BE2C (cell line): ENCODE results near the gene CDH11.

Source experiments
- DNase-seq: peaks from one replicate; pipeline ENCODE4 v3.0.0-alpha.2; 2020
- H3K27me3 ChIP-seq: fragments of 250-450 bp; sonication (Bioruptor Pico); 2 replicates; pipeline ENCODE4 v1.5.1; 2020; ENCODE audit warnings: mild to moderate bottlenecking
- H3K36me3 ChIP-seq: fragments of 250-450 bp; sonication (Bioruptor Pico); 2 replicates; pipeline ENCODE4 v1.5.1; 2020; ENCODE audit warnings: mild to moderate bottlenecking
- H3K4me1 ChIP-seq: fragments of 250-450 bp; sonication (Bioruptor Pico); 2 replicates; pipeline ENCODE4 v1.5.1; 2020
- H3K4me3 ChIP-seq: 2 replicates; pipeline ENCODE4 v1.5.1; 2011; ENCODE audit warnings: low read depth, low read length
- H3K9me3 ChIP-seq: fragments of 250-450 bp; sonication (Bioruptor Pico); 2 replicates; pipeline ENCODE4 v1.5.1; 2020
- CTCF ChIP-seq: IDR thresholded peaks from 2 replicates; pipeline ENCODE4 v1.5.1; 2012; ENCODE audit warnings: mild to moderate bottlenecking, low read depth, low read length

Gene CDH11

GRCh38 chr16:64925166-64925565, 196.7 kb downstream of the CDH11 start:
- H3K9me3 ChIP-seq, result no peaks in the 10 kb centered on the region
- TF ChIP-seq CTCF, result no peak
- no peaks in the 10 kb centered on the region for H3K4me1 ChIP-seq
- H3K36me3 ChIP-seq, result no peaks in the 10 kb centered on the region
- H3K27me3 ChIP-seq, result no peaks in the 10 kb centered on the region
- DNase-seq, result no peak
- H3K4me3 ChIP-seq, result no peak overlapping the region

DNA sequence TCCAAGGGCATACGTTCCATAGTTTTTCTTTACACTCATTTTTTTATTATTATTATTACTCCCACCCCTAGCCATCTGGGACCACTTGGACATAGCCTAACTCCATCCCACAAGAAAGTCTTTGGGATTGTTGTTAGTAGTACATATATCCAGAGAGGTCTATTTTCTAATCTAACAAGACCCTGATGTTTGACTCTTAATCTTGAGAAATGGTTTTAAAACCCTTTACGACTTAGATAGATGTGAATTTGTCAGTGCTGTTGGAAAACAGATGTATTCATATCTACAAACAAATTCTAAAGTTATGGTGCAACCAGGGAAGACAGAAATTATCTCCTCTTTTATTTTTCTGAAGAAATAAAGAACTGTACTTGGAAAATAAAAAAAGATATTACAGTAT, 197.8 kb downstream of the CDH11 start:
- Histone ChIP-seq H3K9me3 (no peaks in the 10 kb centered on the region), H3K36me3 (no peaks in the 10 kb centered on the region), H3K4me3 (no peak overlapping the region), H3K4me1 (no peaks in the 10 kb centered on the region), H3K27me3 (no peaks in the 10 kb centered on the region)
- TF ChIP-seq CTCF, result no peak
- no peak for DNase-seq

- no peak for DNase-seq
- Histone ChIP-seq H3K27me3 (no peaks in the 10 kb centered on the region), H3K9me3 (no peaks in the 10 kb centered on the region), H3K4me1 (no peaks in the 10 kb centered on the region), H3K4me3 (no peak overlapping the region), H3K36me3 (no peaks in the 10 kb centered on the region)
- no peak for TF ChIP-seq CTCF
These were observed 201.8 kb downstream of the CDH11 start for GRCh38 chr16:64919929-64920607.

DNA sequence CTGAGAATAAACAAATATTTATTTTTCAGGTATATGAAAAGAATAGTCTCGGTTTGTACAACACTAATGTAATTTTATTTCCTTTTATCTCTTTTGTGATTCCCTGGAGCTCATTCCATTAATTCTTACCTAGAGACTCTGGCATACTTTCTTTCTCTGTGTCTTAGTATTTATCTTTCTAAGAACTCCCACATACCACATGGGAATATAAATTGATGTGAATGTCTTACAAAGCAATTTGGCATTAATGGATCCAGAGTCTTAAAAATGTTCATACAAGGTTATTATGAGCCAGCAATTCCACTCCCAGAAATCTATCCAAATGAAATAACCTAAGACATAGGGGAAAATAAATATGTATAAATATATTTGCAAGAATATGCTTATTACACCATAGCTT, 202.7 kb downstream of the CDH11 start:
- Histone ChIP-seq H3K4me1 (no peaks in the 10 kb centered on the region), H3K27me3 (no peaks in the 10 kb centered on the region), H3K36me3 (no peaks in the 10 kb centered on the region), H3K4me3 (no peak overlapping the region), H3K9me3 (no peaks in the 10 kb centered on the region)
- no peak for TF ChIP-seq CTCF
- no peak for DNase-seq

DNA sequence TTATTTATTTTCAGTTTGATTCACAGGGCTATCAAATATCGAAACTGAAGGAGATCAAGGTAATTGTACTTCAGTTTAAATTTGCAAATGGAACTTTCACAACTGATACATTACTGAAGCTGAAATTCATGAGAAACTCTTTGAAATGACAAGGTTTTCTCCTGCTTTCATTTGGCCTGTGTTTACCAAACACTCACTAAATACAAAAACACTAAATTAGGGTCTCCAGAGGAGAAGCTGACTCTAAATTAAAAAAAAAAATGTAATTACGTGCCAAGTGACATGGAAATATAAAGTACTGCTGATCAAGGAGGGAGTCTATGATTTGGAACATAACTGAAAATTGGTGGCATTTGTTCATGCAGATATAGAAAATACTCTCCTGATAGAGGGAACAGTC, 205.8 kb downstream of the CDH11 start:
- Histone ChIP-seq H3K4me1 (peaks cover 7% of the 10 kb centered on the region), H3K9me3 (no peaks in the 10 kb centered on the region), H3K36me3 (no peaks in the 10 kb centered on the region), H3K27me3 (no peaks in the 10 kb centered on the region), H3K4me3 (no peak overlapping the region)
- no peak for TF ChIP-seq CTCF
- no peak for DNase-seq

GRCh38 chr16:64910356-64910755, 211.5 kb downstream of the CDH11 start:
- H3K27me3 ChIP-seq, result no peaks in the 10 kb centered on the region
- H3K36me3 ChIP-seq, result no peaks in the 10 kb centered on the region
- TF ChIP-seq CTCF, result no peak
- H3K4me3 ChIP-seq, result peak overlapping the region; percentile 36
- peak; percentile 82 for DNase-seq
- no peaks in the 10 kb centered on the region for H3K9me3 ChIP-seq
- peaks cover 22% of the 10 kb centered on the region for H3K4me1 ChIP-seq
